Esophagus muscularis mucosa (tissue), 4 donors: ENCODE data around the gene GPR37L1. TPM values are rescaled to one million over a fixed set of nuclear protein-coding genes. Genes with fewer than 3 reads are reported as not detected.
A peak's percentile ranks its signal among the peaks of the same experiment; 100 is the strongest.

Experiments
- DNase-seq: peaks from one replicate; pipeline ENCODE4 v3.0.0-alpha.2; 2017; ENCODE audit errors: extremely low spot score
- H3K27ac ChIP-seq, 4 donors: fragments of 200-600 bp; sonication (generic); replicated peaks in 1 of 4; 1 replicate in 3 of 4; 2 replicates in 1 of 4; pipeline ENCODE4 v1.5.1; 2016 to 2019; ENCODE audit warnings: mild to moderate bottlenecking in 1 of 4
- H3K27me3 ChIP-seq, 4 donors: fragments of 200-600 bp; sonication (generic); one replicate each; pipeline versions ENCODE4 v1.5.1 to v1.6.0; 2016 to 2019
- H3K36me3 ChIP-seq, 4 donors: fragments of 200-600 bp; sonication (generic); one replicate each; pipeline ENCODE4 v1.5.1; 2016 to 2019
- H3K4me1 ChIP-seq, 4 donors: fragments of 200-600 bp; sonication (generic); one replicate each; pipeline ENCODE4 v1.5.1; 2016 to 2019
- H3K4me3 ChIP-seq, 4 donors: fragments of 200-600 bp; sonication (generic); 1 replicate in 2 of 4; 2 replicates in 2 of 4; pipeline ENCODE4 v1.5.1; 2016 to 2019; ENCODE audit warnings: mild to moderate bottlenecking in 4 of 4, moderate library complexity in 1 of 4
- H3K9me3 ChIP-seq, 4 donors: fragments of 200-600 bp; sonication (generic); 1 replicate in 3 of 4; 2 replicates in 1 of 4; pipeline ENCODE4 v1.5.1; 2016 to 2019
- EP300 ChIP-seq: sonication (generic); formaldehyde crosslinking; IDR thresholded peaks from one replicate; pipeline ENCODE4 v1.6.1; 2017; ENCODE audit warnings: antibody characterized with exemption
- POLR2A ChIP-seq: fragments of 450-650 bp; IDR thresholded peaks from one replicate; pipeline ENCODE4 v1.6.1; 2017; ENCODE audit warnings: antibody characterized with exemption, moderate library complexity, mild to moderate bottlenecking, low read depth
- POLR2AphosphoS5 ChIP-seq, 2 donors: sonication (generic); formaldehyde crosslinking; IDR thresholded peaks; one replicate each; pipeline ENCODE4 v1.6.1; 2017; ENCODE audit warnings: antibody characterized with exemption in 2 of 2
- WGBS: methylation state at CpG from one replicate; pipeline ENCODE4 v1.1.5; 2018; 5-methylcytosine and 5-hydroxymethylcytosine counted together
- intact Hi-C: fragments of 100-400 bp; cut with DNase I; formaldehyde crosslinking; loops from one replicate; pipeline ENCODE4 v1.15.1; 2023
- total RNA-seq, 4 donors: library from RNA; depleted of rRNA; stranded (reverse); fragments of >200 nt; gene quantifications; one replicate each; pipeline versions ENCODE4 v1.1.0 to v1.2.1, GENCODE V29; 2016
- TF ChIP-seq, protein P1 (sequence below), 3 experiments: fragments of 200-600 bp in 2 of 3; fragments of 450-650 bp in 1 of 3; sonication (generic) in 2 of 3; IDR thresholded peaks; one replicate each; pipeline ENCODE4 v1.5.1; 2017 to 2019; ENCODE audit warnings: antibody characterized with exemption in 3 of 3, mild to moderate bottlenecking in 2 of 3, moderate library complexity in 1 of 3

The GPR37L1 gene
- total RNA-seq, 4 donors from 2014 or later, result 0.17 to 0.69 (median 0.58) TPM; not detected in 1

DNA sequence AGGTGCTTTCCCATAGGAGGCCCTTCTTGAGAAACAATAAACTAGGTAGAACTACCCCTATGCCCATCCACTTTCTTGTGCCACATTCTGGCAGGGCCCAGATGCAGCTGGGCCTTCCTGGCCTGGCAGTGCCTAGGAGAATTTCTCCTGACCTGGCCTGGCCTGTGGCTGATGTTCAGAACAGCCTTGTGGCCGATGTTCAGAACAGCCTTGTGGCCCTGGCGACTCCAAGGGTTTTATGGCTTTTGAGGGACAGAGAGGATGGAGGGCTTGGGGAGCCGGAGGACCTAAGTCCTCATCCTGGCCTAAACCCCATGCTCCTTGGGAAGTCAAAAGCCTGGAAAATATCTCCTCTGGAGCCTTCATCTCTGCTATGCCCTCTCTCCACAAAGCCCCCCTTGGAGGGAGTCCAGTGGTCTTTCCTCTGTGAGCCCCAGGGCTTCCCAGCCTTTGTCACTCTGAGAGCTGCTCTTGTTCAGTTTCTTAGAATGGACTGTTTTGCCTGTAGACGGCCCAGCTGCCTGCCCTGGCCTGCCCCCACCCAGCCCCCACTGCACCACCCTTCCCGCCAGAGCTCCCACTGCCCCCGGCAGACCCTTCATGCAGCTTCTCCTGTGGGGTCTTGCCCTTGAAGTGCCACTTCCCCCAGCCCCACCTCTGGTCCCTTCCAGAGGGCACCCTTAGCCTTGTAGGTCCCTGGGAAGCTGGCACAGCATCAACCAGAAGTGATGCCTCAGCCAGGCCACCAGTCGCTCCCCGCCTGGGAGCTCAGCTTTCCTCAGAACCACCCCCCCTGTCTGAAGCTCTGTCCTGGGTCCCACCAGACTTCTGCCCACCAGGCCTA is 7.0 kb downstream of the GPR37L1 start:
- WGBS, result 82% methylated on average over 7 of the region's 8 CpGs
- H3K27me3 ChIP-seq, result no peaks in the 10 kb centered on the region
- no peaks in the 10 kb centered on the region for H3K9me3 ChIP-seq
- no peak overlapping the region for H3K4me3 ChIP-seq
- peaks cover 27 to 58% (median 54%) of the 10 kb centered on the region in 4 donors for H3K4me1 ChIP-seq
- TF ChIP-seq EP300 (no peak), POLR2A (no peak), POLR2AphosphoS5 (IDR thresholded peaks at IDR 0.05) (no peak)
- TF ChIP-seq, protein P1, sequence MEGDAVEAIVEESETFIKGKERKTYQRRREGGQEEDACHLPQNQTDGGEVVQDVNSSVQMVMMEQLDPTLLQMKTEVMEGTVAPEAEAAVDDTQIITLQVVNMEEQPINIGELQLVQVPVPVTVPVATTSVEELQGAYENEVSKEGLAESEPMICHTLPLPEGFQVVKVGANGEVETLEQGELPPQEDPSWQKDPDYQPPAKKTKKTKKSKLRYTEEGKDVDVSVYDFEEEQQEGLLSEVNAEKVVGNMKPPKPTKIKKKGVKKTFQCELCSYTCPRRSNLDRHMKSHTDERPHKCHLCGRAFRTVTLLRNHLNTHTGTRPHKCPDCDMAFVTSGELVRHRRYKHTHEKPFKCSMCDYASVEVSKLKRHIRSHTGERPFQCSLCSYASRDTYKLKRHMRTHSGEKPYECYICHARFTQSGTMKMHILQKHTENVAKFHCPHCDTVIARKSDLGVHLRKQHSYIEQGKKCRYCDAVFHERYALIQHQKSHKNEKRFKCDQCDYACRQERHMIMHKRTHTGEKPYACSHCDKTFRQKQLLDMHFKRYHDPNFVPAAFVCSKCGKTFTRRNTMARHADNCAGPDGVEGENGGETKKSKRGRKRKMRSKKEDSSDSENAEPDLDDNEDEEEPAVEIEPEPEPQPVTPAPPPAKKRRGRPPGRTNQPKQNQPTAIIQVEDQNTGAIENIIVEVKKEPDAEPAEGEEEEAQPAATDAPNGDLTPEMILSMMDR (IDR thresholded peaks at IDR 0.05), result no peak
- no peak for DNase-seq
- H3K27ac ChIP-seq, result peak overlapping the region; percentile 88 to 90 (median 89)
- H3K36me3 ChIP-seq, result peaks cover 11 to 22% (median 17%) of the 10 kb centered on the region in 4 donors
- intact Hi-C loops, result no loop called here

DNA sequence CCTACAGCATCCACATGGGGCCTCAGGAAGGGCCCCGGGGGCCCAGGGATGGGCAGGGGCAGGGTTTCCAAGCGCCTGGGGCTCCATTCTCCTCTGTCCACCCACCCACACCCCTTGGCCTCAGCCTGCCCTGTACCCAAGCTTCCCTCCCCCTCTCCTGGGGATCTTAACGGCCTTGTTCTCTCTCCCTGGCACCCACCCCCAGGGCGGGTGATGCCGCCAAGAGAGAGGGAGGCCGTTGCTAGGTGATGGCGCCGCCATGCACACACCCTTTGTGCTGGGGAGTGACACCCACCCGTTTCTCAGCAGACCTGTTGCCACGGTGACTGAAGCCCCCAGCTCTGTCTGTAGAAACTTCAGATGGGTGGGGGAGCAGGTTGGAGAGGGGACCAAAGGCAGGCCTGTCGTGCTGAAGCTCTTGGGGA is 7.6 kb downstream of the GPR37L1 start:
- peak overlapping the region; percentile 88 to 90 (median 89) for H3K27ac ChIP-seq

DNA sequence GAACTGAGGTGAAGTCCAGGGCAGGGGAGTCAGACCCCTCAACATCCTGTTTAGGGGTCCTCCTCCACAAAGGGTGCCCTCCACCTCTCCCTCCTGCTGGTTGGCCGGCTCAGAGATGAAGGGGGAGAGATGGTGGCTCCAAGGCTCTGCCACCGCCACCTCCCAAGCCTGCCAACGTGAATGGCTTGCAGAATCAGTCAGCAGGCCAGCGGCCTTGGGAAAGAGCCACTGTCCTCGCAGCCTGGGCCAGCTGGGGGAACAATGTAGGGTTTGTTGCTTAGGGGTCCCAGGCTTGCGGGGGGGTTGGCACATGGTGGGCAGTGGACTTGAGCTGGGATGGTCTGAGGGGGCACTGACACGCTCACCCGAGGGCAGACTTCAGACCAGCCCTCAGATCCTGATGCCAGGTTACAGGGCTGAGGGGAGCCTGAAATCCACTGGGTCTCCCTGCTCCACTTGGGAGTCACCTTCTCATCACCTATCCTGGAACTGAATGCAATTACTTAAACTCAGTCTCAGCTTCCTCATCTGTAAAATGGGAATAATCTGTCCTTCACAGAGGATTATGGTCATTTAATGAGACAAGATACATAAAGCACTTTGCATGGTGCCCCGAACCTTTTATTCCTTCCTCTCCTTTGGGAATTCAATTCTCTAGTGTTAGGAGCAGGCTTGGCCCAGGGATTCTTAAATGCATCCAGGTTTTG is 8.3 kb downstream of the GPR37L1 start:
- peaks cover 11 to 35% (median 29%) of the 10 kb centered on the region in 4 donors for H3K36me3 ChIP-seq
- peaks cover 27 to 69% (median 64%) of the 10 kb centered on the region in 4 donors for H3K4me1 ChIP-seq
- intact Hi-C loops, result no loop called here
- TF ChIP-seq POLR2A (no peak), POLR2AphosphoS5 (IDR thresholded peaks at IDR 0.05) (peak in 1 of 2 donors; percentile 26)
- H3K27me3 ChIP-seq, result no peaks in the 10 kb centered on the region
- peak overlapping the region; percentile 88 to 90 (median 89) for H3K27ac ChIP-seq
- 64% methylated on average over 7 of the region's 9 CpGs for WGBS
- no peak for DNase-seq
- no peaks in the 10 kb centered on the region for H3K9me3 ChIP-seq
- H3K4me3 ChIP-seq, result no peak overlapping the region

More for the DNA sequence above, 7.6 kb downstream of the GPR37L1 start:
- Histone ChIP-seq H3K4me3 (no peak overlapping the region), H3K4me1 (peaks cover 27 to 63% (median 60%) of the 10 kb centered on the region in 4 donors), H3K9me3 (no peaks in the 10 kb centered on the region), H3K36me3 (peaks cover 11 to 28% (median 23%) of the 10 kb centered on the region in 4 donors), H3K27me3 (no peaks in the 10 kb centered on the region)
- intact Hi-C loops, result no loop called here
- DNase-seq, result no peak
- WGBS, result 35% methylated on average over 4 of the region's 11 CpGs
- TF ChIP-seq, protein P1 (IDR thresholded peaks at IDR 0.05), result no peak
- TF ChIP-seq EP300, result no peak
- no peak for TF ChIP-seq POLR2A
- no peak for TF ChIP-seq POLR2AphosphoS5 (IDR thresholded peaks at IDR 0.05)

DNA sequence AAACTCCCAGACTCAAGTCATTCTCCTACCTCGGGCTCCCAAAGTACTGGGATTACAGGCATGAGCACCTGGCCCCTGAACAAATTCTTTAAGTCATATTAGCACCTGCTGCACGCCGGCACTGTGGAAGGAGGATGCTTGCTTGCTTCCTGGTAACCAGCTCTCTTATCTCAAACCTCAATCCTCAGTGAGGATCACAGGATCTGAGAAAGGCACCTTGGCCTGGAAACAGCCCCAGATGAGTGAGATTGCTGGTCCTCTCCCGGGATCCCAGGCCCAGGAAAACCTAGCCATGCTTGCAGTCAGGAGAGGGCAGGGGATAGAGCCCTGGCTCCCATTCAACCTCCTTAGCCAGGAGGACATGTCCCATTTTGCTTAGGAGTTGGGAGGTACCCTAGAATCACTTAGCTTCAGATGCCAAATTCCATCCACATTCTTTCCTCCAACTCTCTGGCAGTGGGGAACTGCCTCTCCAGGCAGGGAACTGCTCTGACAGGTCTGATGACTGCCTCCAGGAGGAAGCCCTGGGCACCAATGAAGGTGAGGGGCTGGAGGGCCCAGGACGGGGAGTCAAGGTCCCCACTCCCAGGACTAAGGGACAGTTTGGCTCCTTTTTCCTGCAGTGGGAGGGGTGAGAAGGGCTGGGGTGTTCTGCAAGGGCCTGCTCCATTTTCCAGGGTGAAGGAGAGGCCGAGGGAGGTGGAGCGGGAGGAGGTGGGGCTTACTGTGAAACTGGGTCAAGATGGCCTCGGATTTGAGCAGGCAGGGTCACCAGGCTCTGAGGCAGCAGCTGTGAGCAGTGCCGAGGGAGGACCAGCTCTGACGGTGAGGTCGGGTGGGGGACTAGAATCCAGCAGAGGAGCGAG is 9.5 kb downstream of the GPR37L1 start:
- H3K27me3 ChIP-seq, result no peaks in the 10 kb centered on the region
- TF ChIP-seq POLR2AphosphoS5 (IDR thresholded peaks at IDR 0.05) (peak; percentile 16 to 39), POLR2A (no peak)
- H3K9me3 ChIP-seq, result no peaks in the 10 kb centered on the region
- H3K4me3 ChIP-seq, result peak overlapping the region; percentile 24 to 31 (median 27)
- 54% methylated on average over 5 of the region's 12 CpGs for WGBS
- intact Hi-C loops, result no loop called here
- no peak for DNase-seq
- H3K4me1 ChIP-seq, result peaks cover 27 to 71% (median 65%) of the 10 kb centered on the region in 4 donors
- peak overlapping the region; percentile 88 to 90 (median 89) for H3K27ac ChIP-seq
- H3K36me3 ChIP-seq, result peaks cover 11 to 47% (median 42%) of the 10 kb centered on the region in 4 donors

DNA sequence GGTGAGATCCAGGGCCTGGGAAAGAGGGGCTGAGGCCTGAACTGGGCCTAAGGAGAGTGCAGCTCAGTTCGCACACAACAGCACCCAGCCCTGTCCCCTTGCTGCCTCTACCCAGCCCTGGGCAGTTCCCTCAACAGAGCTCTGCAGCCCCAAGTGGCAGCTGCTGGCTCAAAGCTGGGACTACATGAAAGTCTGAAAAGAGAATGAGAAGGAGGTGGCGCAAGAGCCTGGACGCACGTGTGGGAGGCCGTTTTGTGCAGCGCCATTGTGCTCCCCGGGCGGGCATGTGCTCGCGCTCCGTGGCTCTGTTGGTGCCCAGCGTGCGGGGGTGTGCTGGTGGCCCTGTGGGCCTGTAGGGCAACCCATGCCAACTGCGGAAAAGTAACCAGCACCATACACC is 10.3 kb downstream of the GPR37L1 start:
- intact Hi-C loops, result no loop called here
- no peaks in the 10 kb centered on the region for H3K27me3 ChIP-seq

More for the DNA sequence above, 10.3 kb downstream of the GPR37L1 start:
- 86% methylated on average over 13 of the region's 14 CpGs for whole genome bisulfite sequencing
- Histone ChIP-seq H3K4me1 (peaks cover 27 to 73% (median 65%) of the 10 kb centered on the region in 4 donors), H3K36me3 (peaks cover 14 to 55% (median 50%) of the 10 kb centered on the region in 4 donors), H3K9me3 (no peaks in the 10 kb centered on the region), H3K4me3 (peak overlapping the region; percentile 24 to 31 (median 27)), H3K27ac (peak overlapping the region; percentile 88 to 90 (median 89))
- TF ChIP-seq EP300 (no peak), POLR2AphosphoS5 (IDR thresholded peaks at IDR 0.05) (peak in 1 of 2 donors; percentile 10)
- TF ChIP-seq, protein P1 (IDR thresholded peaks at IDR 0.05), result no peak
- DNase-seq, result no peak
